ENCODE results near the gene PYURF.

GRCh38 chr4:88567591-88567990, 44.0 kb upstream of the PYURF start:
- TF ChIP-seq POLR2AphosphoS5 (IDR thresholded peaks at IDR 0.05) (no peak), CTCF (IDR thresholded peaks at IDR 0.05 in 8 of 11, conservative IDR thresholded peaks at IDR 0.05 in 3 of 11) (no peak), POLR2A (IDR thresholded peaks at IDR 0.05) (no peak)

All from spleen (tissue), 7 donors.